Keratinocyte (primary cell): ENCODE measurements around the gene P2RX3. TPM values are rescaled to one million over a fixed set of nuclear protein-coding genes. Genes with fewer than 3 reads are reported as not detected.
"Not testable (repeated sequence)": the region's sequence is repeated elsewhere in the genome, so short reads cannot be mapped to it uniquely, and the experiment has no call there.

ENCODE experiments used
- DNase-seq: peaks from one replicate; pipeline ENCODE4 v3.0.0-alpha.2; 2011; ENCODE audit warnings: low read depth, missing footprints, low spot score
- FAIRE-seq: peaks from 2 replicates; lab custom pipeline; 2011; peaks lifted over from hg19 to GRCh38; lab: Jason Lieb, UNC
- H2AFZ ChIP-seq: 2 replicates; pipeline ENCODE4 v1.6.0; 2012; ENCODE audit warnings: low read length, control low read depth, inconsistent platforms; ENCODE audit not compliant: control insufficient read depth
- H3K27ac ChIP-seq: 2 replicates; pipeline ENCODE4 v1.5.1; 2011; ENCODE audit warnings: low read length; ENCODE audit not compliant: control insufficient read depth, insufficient read depth
- H3K27me3 ChIP-seq: 3 replicates; pipeline ENCODE4 v1.6.0; 2011; ENCODE audit warnings: low read length; ENCODE audit not compliant: control insufficient read depth, insufficient read depth; ENCODE audit errors: extremely low read depth
- H3K36me3 ChIP-seq, 2 experiments: 2 replicates in 1 of 2; 3 replicates in 1 of 2; pipeline ENCODE4 v1.5.1; 2011; ENCODE audit warnings: low read length in 2 of 2, mild to moderate bottlenecking in 1 of 2; ENCODE audit not compliant: control insufficient read depth in 2 of 2, insufficient read depth in 2 of 2; ENCODE audit errors: extremely low read depth in 1 of 2
- H3K4me1 ChIP-seq: 3 replicates; pipeline ENCODE4 v1.5.1; 2011; ENCODE audit warnings: low read length; ENCODE audit not compliant: control insufficient read depth, insufficient read depth; ENCODE audit errors: extremely low read depth
- H3K4me2 ChIP-seq: 3 replicates; pipeline ENCODE4 v1.6.0; 2011; ENCODE audit warnings: low read depth, low read length; ENCODE audit not compliant: control insufficient read depth, insufficient read depth; ENCODE audit errors: extremely low read depth
- H3K4me3 ChIP-seq, 3 experiments: fragments of 200-600 bp in 1 of 3; sonication (generic) in 1 of 3; 2 replicates in 2 of 3; 3 replicates in 1 of 3; pipeline ENCODE4 v1.5.1; 2011 to 2016; ENCODE audit warnings: low read length in 3 of 3, mild to moderate bottlenecking in 3 of 3, control low read depth in 2 of 3, inconsistent platforms in 1 of 3, low read depth in 1 of 3, mixed read lengths in 1 of 3, mixed run types in 1 of 3, moderate library complexity in 1 of 3; ENCODE audit not compliant: control insufficient read depth in 2 of 3, insufficient read depth in 2 of 3; ENCODE audit errors: extremely low read depth in 1 of 3
- H3K79me2 ChIP-seq: 2 replicates; pipeline ENCODE4 v1.6.0; 2012; ENCODE audit warnings: low read length; ENCODE audit not compliant: control insufficient read depth, insufficient read depth
- H3K9ac ChIP-seq: 3 replicates; pipeline ENCODE4 v1.6.0; 2011; ENCODE audit warnings: low read length; ENCODE audit not compliant: control insufficient read depth, insufficient read depth; ENCODE audit errors: extremely low read depth
- H3K9me1 ChIP-seq: 3 replicates; pipeline ENCODE4 v1.6.0; 2011; ENCODE audit warnings: low read length; ENCODE audit not compliant: control insufficient read depth, insufficient read depth; ENCODE audit errors: extremely low read depth
- H3K9me3 ChIP-seq: 2 replicates; pipeline ENCODE4 v1.5.1; 2012; ENCODE audit warnings: low read depth, low read length; ENCODE audit not compliant: control insufficient read depth
- H4K20me1 ChIP-seq: 3 replicates; pipeline ENCODE4 v1.6.0; 2011; ENCODE audit warnings: low read length; ENCODE audit not compliant: control insufficient read depth, insufficient read depth; ENCODE audit errors: extremely low read depth
- CTCF ChIP-seq, 3 experiments: IDR thresholded peaks in 1 of 3; conservative IDR thresholded peaks in 1 of 3; optimal IDR thresholded peaks in 1 of 3; 2 replicates in 2 of 3; 3 replicates in 1 of 3; pipeline versions ENCODE3 to v1.5.1; 2011; ENCODE audit warnings: low read length in 3 of 3, mild to moderate bottlenecking in 3 of 3, moderate library complexity in 2 of 3, control low read depth in 1 of 3, inconsistent platforms in 1 of 3; ENCODE audit not compliant: insufficient read depth in 2 of 3; ENCODE audit errors: extremely low read depth in 1 of 3
- EZH2 ChIP-seq: IDR thresholded peaks from one replicate; pipeline ENCODE4 v1.6.1; 2012; ENCODE audit warnings: inconsistent platforms, mild to moderate bottlenecking, low read length, moderate library complexity
- dilution Hi-C: fragments of 300-500 bp; cut with MboI; formaldehyde crosslinking; loops from one replicate; pipeline ENCODE4 v1.7.0; 2020; ENCODE audit warnings: low sequenced_read_pairs; ENCODE audit not compliant: extremely low pct_ligation_motif_present
- polyA plus RNA-seq, 5 experiments: library from polyadenylated mRNA; depleted of rRNA in 3 of 5; stranded (reverse) in 3 of 5; stranded (forward) in 1 of 5; unstranded in 1 of 5; fragments of >200 nt; gene quantifications; 1 replicate in 1 of 5; 2 replicates in 3 of 5; 3 replicates in 1 of 5; pipeline versions ENCODE4 v1.2.1 to v1.2.3, GENCODE V29; 2011 to 2012; ENCODE audit warnings: missing spikeins in 2 of 5, low read depth in 1 of 5, low replicate concordance in 1 of 5

The P2RX3 gene
- polyA plus RNA-seq, 1 donor (not counting 4 experiments of a cell fraction or from before 2014, with no cell fraction given), result not detected

- Histone ChIP-seq H3K36me3 (no peaks in the 10 kb centered on the region), H3K4me1 (peaks cover 21% of the 10 kb centered on the region), H4K20me1 (no peaks in the 10 kb centered on the region), H3K27me3 (no peaks in the 10 kb centered on the region), H3K4me2 (no peak overlapping the region), H3K4me3 (no peak overlapping the region), H3K9ac (no peak overlapping the region), H3K9me1 (no peaks in the 10 kb centered on the region), H2AFZ (no peak overlapping the region), H3K79me2 (no peaks in the 10 kb centered on the region), H3K27ac (no peak overlapping the region), H3K9me3 (no peaks in the 10 kb centered on the region)
- no peak for FAIRE-seq
- no peak for DNase-seq
- no peak for TF ChIP-seq CTCF (optimal IDR thresholded peaks at IDR 0.05 in 1 of 3, IDR thresholded peaks at IDR 0.05 in 1 of 3, conservative IDR thresholded peaks at IDR 0.05 in 1 of 3; ENCODE audit: extremely low read depth in 1 of 3, insufficient read depth in 2 of 3, low read length in 3 of 3)
- no peak for TF ChIP-seq EZH2
- dilution Hi-C loops, result no loop called here
Observed at GRCh38 chr11:57360991-57361390, 22.8 kb downstream of the P2RX3 start.

- H3K79me2 ChIP-seq, H2AFZ ChIP-seq, H3K4me3 ChIP-seq, H3K9me3 ChIP-seq, H3K9me1 ChIP-seq, H3K36me3 ChIP-seq, H3K9ac ChIP-seq, H4K20me1 ChIP-seq, H3K27me3 ChIP-seq, FAIRE-seq, H3K4me2 ChIP-seq, DNase-seq, dilution Hi-C loops, H3K27ac ChIP-seq: not testable (repeated sequence)
- H3K4me1 ChIP-seq, result peaks cover 17% of the 10 kb centered on the region
Observed at GRCh38 chr11:57361420-57361819, 23.3 kb downstream of the P2RX3 start.

GRCh38 chr11:57361926-57362325 is 23.8 kb downstream of the P2RX3 start:
- H3K27me3 ChIP-seq, result no peaks in the 10 kb centered on the region
- peaks cover 15% of the 10 kb centered on the region for H3K4me1 ChIP-seq
- H3K9me3 ChIP-seq, result no peaks in the 10 kb centered on the region
- no peak overlapping the region for H3K27ac ChIP-seq
- dilution Hi-C loops, result no loop called here
- no peak for TF ChIP-seq EZH2
- TF ChIP-seq CTCF (optimal IDR thresholded peaks at IDR 0.05 in 1 of 3, IDR thresholded peaks at IDR 0.05 in 1 of 3, conservative IDR thresholded peaks at IDR 0.05 in 1 of 3; ENCODE audit: extremely low read depth in 1 of 3, insufficient read depth in 2 of 3, low read length in 3 of 3), result no peak
- H4K20me1 ChIP-seq, result no peaks in the 10 kb centered on the region
- no peak for DNase-seq
- H3K79me2 ChIP-seq, result no peaks in the 10 kb centered on the region
- H2AFZ ChIP-seq, result no peak overlapping the region
- no peak overlapping the region for H3K4me3 ChIP-seq
- no peak for FAIRE-seq
- H3K9ac ChIP-seq, result no peak overlapping the region
- no peak overlapping the region for H3K4me2 ChIP-seq
- no peaks in the 10 kb centered on the region for H3K36me3 ChIP-seq
- no peaks in the 10 kb centered on the region for H3K9me1 ChIP-seq
